ENCODE results near the gene PRR12. TPM values are rescaled to one million over a fixed set of nuclear protein-coding genes. Genes with fewer than 3 reads are reported as not detected.
"Not testable (repeated sequence)": the region's sequence is repeated elsewhere in the genome, so short reads cannot be mapped to it uniquely, and the experiment has no call there.

The PRR12 gene
- total and polyA plus RNA-seq, 2 donors (not counting 3 experiments of a cell fraction or from before 2014, with no cell fraction given): 1.9 to 37.0 TPM

- H4K20me1 ChIP-seq (replicated peaks; ENCODE audit: control insufficient read depth, extremely low read depth, insufficient read depth, low read length); H3K4me3 ChIP-seq (replicated peaks in 1 of 3; ENCODE audit: insufficient read depth in 1 of 3, low read depth in 1 of 3, low read length in 3 of 3); H3K9ac ChIP-seq (replicated peaks; ENCODE audit: extremely low read depth, insufficient read depth, low read length); H3K9me1 ChIP-seq (replicated peaks; ENCODE audit: control insufficient read depth, extremely low read depth, insufficient read depth, low read length); intact Hi-C loops (cut with micrococcal nuclease); dilution Hi-C loops (cut with MboI; ENCODE audit: extremely low pct_ligation_motif_present, low sequenced_read_pairs); POLR2A ChIA-PET; DNase-seq (ENCODE audit: low read depth, low spot score); H3K27ac ChIP-seq (ENCODE audit: insufficient read depth, low read depth, low read length); H3K9me3 ChIP-seq (replicated peaks; ENCODE audit: control insufficient read depth, insufficient read depth, low read length); FAIRE-seq; BruUV-seq (replicated peaks); H3K27me3 ChIP-seq (ENCODE audit: control insufficient read depth in 2 of 2, insufficient read depth in 2 of 2, low read length in 2 of 2); H3K4me2 ChIP-seq (ENCODE audit: insufficient read depth, low read length); H2AFZ ChIP-seq (ENCODE audit: low read depth, low read length): not testable (repeated sequence)
- Histone ChIP-seq H3K36me3 (ENCODE audit: control insufficient read depth in 2 of 2, extremely low read depth in 1 of 2, insufficient read depth in 2 of 2, low read length in 2 of 2) (peaks cover 2 to 30% of the 10 kb centered on the region in 2 experiments), H3K79me2 (ENCODE audit: control insufficient read depth, insufficient read depth, low read length) (peaks cover 11% of the 10 kb centered on the region), H3K4me1 (ENCODE audit: control insufficient read depth, extremely low read depth, insufficient read depth, low read length) (peaks cover 21% of the 10 kb centered on the region)
- CTCF ChIA-PET: interaction anchor here (1.2 to 1.4 kb wide), 3 partner anchors 13 to 63 kb away, joined by 3 to 5 read pairs (median 4); partner anchors contain the start of gene RRAS
Observed at GRCh38 chr19:49617860-49618259, 26.9 kb downstream of the PRR12 start.

DNA sequence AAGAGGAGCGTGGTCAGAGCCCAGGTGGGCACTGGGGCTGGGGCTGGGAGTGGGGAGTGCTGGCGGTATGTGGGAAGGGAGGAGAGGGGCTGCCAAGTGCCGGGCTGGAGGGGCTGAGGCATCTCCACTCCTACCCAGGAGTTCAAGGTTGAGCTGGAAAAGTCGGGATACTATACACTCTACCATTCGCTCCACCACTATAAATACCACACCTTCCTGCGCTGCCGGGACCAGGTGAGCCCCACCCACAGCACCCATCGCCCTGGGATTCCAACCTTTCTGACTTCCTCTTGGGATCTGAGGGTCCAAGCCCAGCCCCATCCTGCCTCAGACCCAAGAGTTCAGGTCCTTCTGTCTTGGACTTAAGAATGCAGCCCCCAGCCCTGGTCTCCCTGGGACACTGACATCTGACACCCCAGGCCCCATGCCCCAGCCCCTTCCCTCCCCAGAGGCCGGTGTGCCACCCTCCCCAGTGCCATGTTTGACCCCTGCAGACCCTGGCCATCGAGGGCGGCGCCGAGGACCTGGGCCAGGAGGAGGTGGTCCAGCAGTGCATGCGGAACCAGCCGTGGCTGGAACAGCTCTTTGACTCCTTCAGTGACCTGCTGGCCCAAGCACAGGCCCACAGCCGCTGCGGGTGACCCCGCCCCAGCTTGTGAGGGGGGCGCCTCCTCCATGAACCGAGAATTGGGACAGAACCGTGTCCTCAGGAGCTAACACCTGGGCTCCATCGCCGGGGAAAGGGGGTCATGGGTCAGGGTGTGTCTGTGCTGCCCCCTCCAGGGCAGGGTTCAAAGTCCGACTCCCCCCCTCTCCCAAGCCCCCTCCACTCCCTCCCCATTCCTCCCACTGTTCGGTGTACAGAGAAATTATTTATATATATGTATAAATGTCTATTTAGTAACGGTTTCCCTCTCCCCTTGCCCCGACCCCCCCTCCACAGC is 34.3 kb downstream of the PRR12 start:
- no peak overlapping the region for H3K27ac ChIP-seq (ENCODE audit: insufficient read depth, low read depth, low read length)
- TSS peak; percentile 47 for BruUV-seq (replicated peaks)
- FAIRE-seq: no peak

More for the DNA sequence above, 34.3 kb downstream of the PRR12 start:
- no peaks in the 10 kb centered on the region for H3K9me1 ChIP-seq (replicated peaks; ENCODE audit: control insufficient read depth, extremely low read depth, insufficient read depth, low read length)
- TF ChIP-seq POLR2AphosphoS5 (IDR thresholded peaks at IDR 0.05; ENCODE audit: insufficient read depth, low read depth, low read length) (no peak), MAX (IDR thresholded peaks at IDR 0.05; ENCODE audit: insufficient read depth, insufficient read length) (no peak), EZH2 (IDR thresholded peaks at IDR 0.05; ENCODE audit: borderline replicate concordance, low read depth, low read length, severe bottlenecking) (no peak), FOS (IDR thresholded peaks at IDR 0.05; ENCODE audit: borderline replicate concordance, insufficient read depth, low read length) (no peak), POLR2A (IDR thresholded peaks at IDR 0.05; ENCODE audit: low read depth, low read length) (no peak), JUN (IDR thresholded peaks at IDR 0.05; ENCODE audit: borderline replicate concordance, insufficient read depth, insufficient read length, low read depth) (no peak), MYC (IDR thresholded peaks at IDR 0.05; ENCODE audit: low read depth, low read length) (no peak)
- H3K36me3 ChIP-seq (ENCODE audit: control insufficient read depth in 2 of 2, extremely low read depth in 1 of 2, insufficient read depth in 2 of 2, low read length in 2 of 2): peaks cover under 1 to 21% of the 10 kb centered on the region in 2 experiments
- ChIA-PET POLR2A (no interaction called here), CTCF (interaction anchor here (1.0 kb wide), 1 partner anchor 15 kb away, joined by 3 read pairs; no protein-coding TSS in a partner anchor)
- H4K20me1 ChIP-seq (replicated peaks; ENCODE audit: control insufficient read depth, extremely low read depth, insufficient read depth, low read length): no peaks in the 10 kb centered on the region
- H3K4me1 ChIP-seq (ENCODE audit: control insufficient read depth, extremely low read depth, insufficient read depth, low read length): no peaks in the 10 kb centered on the region
- DNase-seq (ENCODE audit: low read depth, low spot score): no peak
- H3K4me2 ChIP-seq (ENCODE audit: insufficient read depth, low read length): no peak overlapping the region
- dilution Hi-C loops (cut with MboI; ENCODE audit: extremely low pct_ligation_motif_present, low sequenced_read_pairs) (no loop called here), intact Hi-C loops (cut with micrococcal nuclease) (no loop called here)
- no peak overlapping the region for H3K4me3 ChIP-seq (replicated peaks in 1 of 3; ENCODE audit: insufficient read depth in 1 of 3, low read depth in 1 of 3, low read length in 3 of 3)
- H2AFZ ChIP-seq (ENCODE audit: low read depth, low read length): no peak overlapping the region
- no peaks in the 10 kb centered on the region for H3K79me2 ChIP-seq (ENCODE audit: control insufficient read depth, insufficient read depth, low read length)
- H3K9ac ChIP-seq (replicated peaks; ENCODE audit: extremely low read depth, insufficient read depth, low read length): no peak overlapping the region
- no peaks in the 10 kb centered on the region for H3K27me3 ChIP-seq (ENCODE audit: control insufficient read depth in 2 of 2, insufficient read depth in 2 of 2, low read length in 2 of 2)
- H3K9me3 ChIP-seq (replicated peaks; ENCODE audit: control insufficient read depth, insufficient read depth, low read length): no peaks in the 10 kb centered on the region
